Coronary artery (tissue), 2 donors: ENCODE data around the gene UTP4.

ENCODE experiments used
- DNase-seq: peaks from one replicate; pipeline ENCODE4 v3.0.0-alpha.2; 2017; ENCODE audit warnings: low spot score
- H3K27ac ChIP-seq, 2 donors: fragments of 200-600 bp; sonication (generic); one replicate each; pipeline ENCODE4 v1.5.1; 2016 to 2019
- H3K4me3 ChIP-seq: fragments of 200-600 bp; sonication (generic); 2 replicates; pipeline ENCODE4 v1.5.1; 2016; ENCODE audit warnings: mild to moderate bottlenecking, moderate library complexity
- TF ChIP-seq, protein P1 (sequence below): fragments of 200-600 bp; sonication (generic); IDR thresholded peaks from one replicate; pipeline ENCODE4 v1.5.1; 2019; ENCODE audit warnings: antibody characterized with exemption

Gene UTP4

GRCh38 chr16:69176033-69176800 is 43.8 kb downstream of the UTP4 start:
- Histone ChIP-seq H3K27ac (peak overlapping the region in 1 of 2 donors; percentile 64), H3K4me3 (no peak overlapping the region)
- TF ChIP-seq, protein P1, sequence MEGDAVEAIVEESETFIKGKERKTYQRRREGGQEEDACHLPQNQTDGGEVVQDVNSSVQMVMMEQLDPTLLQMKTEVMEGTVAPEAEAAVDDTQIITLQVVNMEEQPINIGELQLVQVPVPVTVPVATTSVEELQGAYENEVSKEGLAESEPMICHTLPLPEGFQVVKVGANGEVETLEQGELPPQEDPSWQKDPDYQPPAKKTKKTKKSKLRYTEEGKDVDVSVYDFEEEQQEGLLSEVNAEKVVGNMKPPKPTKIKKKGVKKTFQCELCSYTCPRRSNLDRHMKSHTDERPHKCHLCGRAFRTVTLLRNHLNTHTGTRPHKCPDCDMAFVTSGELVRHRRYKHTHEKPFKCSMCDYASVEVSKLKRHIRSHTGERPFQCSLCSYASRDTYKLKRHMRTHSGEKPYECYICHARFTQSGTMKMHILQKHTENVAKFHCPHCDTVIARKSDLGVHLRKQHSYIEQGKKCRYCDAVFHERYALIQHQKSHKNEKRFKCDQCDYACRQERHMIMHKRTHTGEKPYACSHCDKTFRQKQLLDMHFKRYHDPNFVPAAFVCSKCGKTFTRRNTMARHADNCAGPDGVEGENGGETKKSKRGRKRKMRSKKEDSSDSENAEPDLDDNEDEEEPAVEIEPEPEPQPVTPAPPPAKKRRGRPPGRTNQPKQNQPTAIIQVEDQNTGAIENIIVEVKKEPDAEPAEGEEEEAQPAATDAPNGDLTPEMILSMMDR, result no peak
- no peak for DNase-seq

GRCh38 chr16:69179328-69180010 is 47.0 kb downstream of the UTP4 start:
- Histone ChIP-seq H3K27ac (peak overlapping the region; percentile 58 to 79), H3K4me3 (no peak overlapping the region)
- TF ChIP-seq, protein P1, result no peak
- DNase-seq, result no peak

DNA sequence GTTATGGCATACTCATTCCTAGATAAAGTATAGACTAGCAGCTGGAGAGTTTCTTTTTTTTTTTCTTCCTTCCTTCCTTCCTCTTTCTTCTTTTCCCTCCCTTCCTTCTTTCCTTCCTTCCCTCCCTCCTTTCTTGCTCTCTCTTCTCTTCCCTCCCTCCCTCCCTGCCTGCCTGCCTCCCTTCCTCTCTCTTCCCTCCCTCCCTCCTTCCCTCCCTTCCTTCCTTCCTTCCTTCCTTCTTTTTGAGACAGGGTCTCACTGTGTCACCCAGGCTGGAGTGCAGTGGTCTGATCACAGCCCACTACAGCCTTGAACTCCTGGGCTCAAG is 47.5 kb downstream of the UTP4 start:
- TF ChIP-seq, protein P1, result no peak
- H3K27ac ChIP-seq, result peak overlapping the region; percentile 58 to 79
- no peak for DNase-seq
- H3K4me3 ChIP-seq, result no peak overlapping the region

DNA sequence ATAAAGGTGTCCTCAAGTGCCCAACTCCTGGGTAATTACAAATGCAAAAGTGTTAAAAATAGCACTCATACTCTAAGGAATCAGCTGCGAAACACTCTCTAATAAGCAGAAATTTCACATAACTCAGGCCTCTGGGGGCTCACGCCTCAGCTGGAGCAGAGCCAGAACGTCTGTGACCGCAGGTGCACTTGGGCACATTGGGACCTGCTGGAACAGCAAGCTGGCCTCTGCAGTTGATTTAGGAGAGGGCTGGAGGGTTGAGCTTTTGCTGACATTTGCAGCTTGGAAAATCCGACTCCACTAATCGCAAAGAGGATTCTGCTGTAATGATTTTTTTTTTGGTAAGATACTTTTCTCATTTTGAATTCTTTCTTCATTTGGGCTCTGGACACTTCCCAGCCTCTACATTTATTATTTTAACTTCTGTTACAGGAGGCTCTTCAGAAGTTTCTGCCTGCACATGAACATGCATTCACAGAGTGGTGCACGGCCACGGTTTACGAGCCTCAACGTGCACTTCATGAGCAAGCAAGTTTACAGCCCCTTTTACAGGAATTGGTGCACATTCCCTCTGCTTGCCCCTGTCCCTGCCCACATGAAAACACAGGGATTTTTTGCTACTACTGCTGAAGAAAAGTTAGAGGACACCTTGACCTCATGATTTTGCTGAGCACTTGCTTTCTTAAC is 50.4 kb downstream of the UTP4 start:
- no peak overlapping the region for H3K4me3 ChIP-seq
- TF ChIP-seq, protein P1, result no peak
- no peak for DNase-seq
- H3K27ac ChIP-seq, result no peak overlapping the region

- Histone ChIP-seq H3K4me3 (peak within 1 kb of the TSS; percentile 82), H3K27ac (peak within 1 kb of the TSS; percentile 88 to 90)
- DNase-seq, result peak; percentile 93
- TF ChIP-seq, protein P1, result no peak
Observed at GRCh38 chr16:69186642-69187445, 54.4 kb downstream of the UTP4 start, which contains the start of gene SNTB2. Gene SNTB2, plus strand, starts transcription at chr16:69187164. Its CDS starts 3 bp downstream, at chr16:69187167.

DNA sequence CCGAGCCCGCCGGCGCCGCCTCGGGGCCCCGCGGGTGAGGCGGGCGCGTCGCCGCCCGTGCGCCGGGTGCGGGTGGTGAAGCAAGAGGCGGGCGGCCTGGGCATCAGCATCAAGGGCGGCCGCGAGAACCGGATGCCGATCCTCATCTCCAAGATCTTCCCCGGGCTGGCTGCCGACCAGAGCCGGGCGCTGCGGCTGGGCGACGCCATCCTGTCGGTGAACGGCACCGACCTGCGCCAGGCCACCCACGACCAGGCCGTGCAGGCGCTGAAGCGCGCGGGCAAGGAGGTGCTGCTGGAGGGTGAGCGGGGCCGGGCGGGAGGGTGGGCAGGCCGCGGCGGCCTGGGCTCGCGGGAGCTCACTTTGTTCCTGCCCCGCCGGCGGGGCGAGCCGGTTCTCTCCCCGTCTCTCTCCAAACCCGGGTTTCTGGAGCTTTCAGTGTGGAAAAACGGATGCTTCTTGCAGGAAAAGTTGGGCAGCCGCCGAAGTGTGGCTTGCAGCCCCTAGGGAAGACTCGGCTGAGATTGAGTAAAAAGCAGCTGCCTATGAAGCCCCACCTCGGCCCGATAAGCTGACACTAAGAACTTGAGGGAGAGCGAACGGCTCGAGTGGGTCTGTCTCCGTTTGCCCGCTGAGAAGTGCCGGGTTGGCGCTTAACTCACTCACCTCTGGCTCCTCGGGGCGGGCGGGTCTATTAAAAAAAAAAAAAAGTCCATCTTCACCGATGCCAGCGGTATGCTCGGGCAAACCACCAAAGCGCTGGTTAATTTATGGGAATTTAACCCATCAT is 55.2 kb downstream of the UTP4 start:
- peak overlapping the region; percentile 82 for H3K4me3 ChIP-seq
- no peak for DNase-seq
- TF ChIP-seq, protein P1, result no peak
- H3K27ac ChIP-seq, result peak overlapping the region; percentile 88 to 90
